ENCODE measurements around the gene TMC6. TPM values are rescaled to one million over a fixed set of nuclear protein-coding genes. Genes with fewer than 3 reads are reported as not detected.

The TMC6 gene
- total and polyA plus RNA-seq, 4 experiments from 2014 or later = 258 to 702 (median 498) TPM

DNA sequence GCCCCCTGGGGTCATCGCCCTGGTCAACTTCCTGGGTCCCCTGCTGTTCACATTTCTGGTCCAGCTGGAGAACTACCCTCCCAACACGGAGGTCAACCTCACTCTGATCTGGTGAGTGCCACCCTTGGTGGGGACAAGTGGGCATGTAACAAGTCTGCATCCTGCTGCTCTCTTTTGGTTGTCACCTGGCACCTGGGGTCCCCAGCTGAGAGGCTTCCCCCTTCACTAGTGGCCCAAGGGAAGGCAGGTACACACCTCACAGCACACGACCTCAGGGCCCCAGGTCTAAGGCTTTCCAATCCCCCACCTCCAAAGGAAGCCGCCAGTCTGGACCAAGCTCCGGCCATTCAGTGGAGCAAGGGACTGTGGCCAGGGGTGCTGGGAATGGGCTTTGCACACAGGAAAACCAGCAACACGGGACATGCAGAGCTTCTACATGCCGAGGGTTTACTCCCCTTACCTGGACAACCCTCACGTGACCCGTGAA is 6.4 kb upstream of the TMC6 start:
- peaks cover 40% of the 10 kb centered on the region for H3K36me3 ChIP-seq (ENCODE audit: insufficient read depth, low read length)
- DNase-seq = no peak
- ChIA-PET POLR2A (ENCODE audit: partially characterized antibody) (interaction anchor here (1.0 to 26.7 kb wide), 11 partner anchors 7 to 117 kb away, joined by 3 to 1172 read pairs (median 6); partner anchors contain the start of genes SYNGR2, TMC6 and TMC8), CTCF (ENCODE audit: partially characterized antibody) (interaction anchor here (0.7 to 8.0 kb wide), 11 partner anchors 9 to 282 kb away, joined by 3 to 121 read pairs (median 6); no protein-coding TSS in a partner anchor)
- intact Hi-C loops (cut with micrococcal nuclease) = loop anchor here (1.0 to 5.0 kb wide), 4 partner anchors 14 to 117 kb away; no protein-coding TSS in a partner anchor
- peaks cover 0 to 12% (median 0%) of the 10 kb centered on the region in 8 donors for H3K9me3 Mint-ChIP-seq
- no peaks in the 10 kb centered on the region for H3K27me3 ChIP-seq (ENCODE audit: insufficient read depth, low read length)
- H3K4me3 ChIP-seq (ENCODE audit: low read length in 2 of 2) = no peak overlapping the region
- H3K4me1 ChIP-seq (ENCODE audit: insufficient read depth, low read length) = peaks cover 80% of the 10 kb centered on the region
- peak overlapping the region in 5 of 7 donors; percentile 29 to 83 (median 76) for H3K27ac Mint-ChIP-seq
- H3K27me3 Mint-ChIP-seq = no peaks in the 10 kb centered on the region
- peak overlapping the region in 2 of 8 donors; percentile 58 to 62 for H3K4me3 Mint-ChIP-seq
- peaks cover 32 to 84% (median 57%) of the 10 kb centered on the region in 4 donors for H3K4me1 Mint-ChIP-seq
- H3K9me3 ChIP-seq (ENCODE audit: control insufficient read depth in 1 of 2, low read length in 2 of 2) = no peaks in the 10 kb centered on the region
- H3K36me3 Mint-ChIP-seq = peaks cover 43 to 62% of the 10 kb centered on the region in 2 donors
- no peak overlapping the region for H3K27ac ChIP-seq (ENCODE audit: low read depth, low read length)

DNA sequence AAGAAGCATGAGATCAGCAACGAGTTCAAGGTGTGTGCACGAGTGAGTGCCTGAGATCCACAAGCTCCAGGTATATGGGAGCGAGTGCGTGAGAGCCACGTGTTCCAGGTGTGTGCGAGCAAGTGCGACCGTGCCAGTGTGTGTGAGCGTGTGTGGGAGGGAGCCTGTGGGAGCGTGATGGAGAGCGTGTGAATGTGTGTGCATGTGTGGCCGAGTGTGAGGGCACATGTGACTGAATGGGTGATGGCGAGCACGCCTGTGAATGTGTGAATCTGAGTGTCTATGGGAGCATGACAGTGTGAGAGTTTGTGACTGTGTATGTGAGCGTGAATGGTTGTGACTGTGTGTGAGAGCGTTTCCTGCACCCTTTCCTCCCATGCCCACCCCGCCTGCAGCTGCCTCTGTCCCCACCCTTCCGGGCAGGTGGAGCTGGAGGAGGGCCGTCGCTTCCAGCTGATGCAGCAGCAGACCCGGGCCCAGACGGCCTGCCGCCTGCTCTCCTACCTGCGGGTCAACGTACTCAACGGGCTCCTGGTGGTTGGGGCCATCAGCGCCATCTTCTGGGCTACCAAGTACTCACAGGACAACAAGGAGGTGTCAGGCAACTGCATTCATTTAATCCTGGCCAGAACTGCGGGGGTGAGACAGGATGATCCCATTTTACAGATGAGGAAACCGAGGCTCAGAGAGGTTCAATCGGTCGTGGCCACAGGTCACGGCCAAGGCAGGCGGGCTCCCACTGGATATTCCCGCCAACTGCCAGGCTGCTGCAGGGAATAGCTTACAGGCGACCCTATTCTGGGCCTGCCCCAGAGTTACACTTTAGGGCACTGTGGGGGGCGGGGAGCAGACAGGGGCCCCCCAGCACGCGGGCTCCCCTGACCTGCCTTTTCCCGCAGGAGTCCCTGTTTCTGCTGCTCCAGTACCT is 5.7 kb upstream of the TMC6 start:
- DNase-seq = peak; percentile 87 to 90 (median 89)
- Histone ChIP-seq H3K27me3 (ENCODE audit: insufficient read depth, low read length) (no peaks in the 10 kb centered on the region), H3K36me3 (ENCODE audit: insufficient read depth, low read length) (peaks cover 40% of the 10 kb centered on the region), H3K27ac (ENCODE audit: low read depth, low read length) (peak overlapping the region; percentile 81), H3K9me3 (ENCODE audit: control insufficient read depth in 1 of 2, low read length in 2 of 2) (no peaks in the 10 kb centered on the region), H3K4me1 (ENCODE audit: insufficient read depth, low read length) (peaks cover 80% of the 10 kb centered on the region), H3K4me3 (ENCODE audit: low read length in 2 of 2) (peak overlapping the region; percentile 93 to 97)
- ChIA-PET POLR2A (ENCODE audit: partially characterized antibody) (interaction anchor here (1.0 to 26.7 kb wide), 13 partner anchors 8 to 729 kb away, joined by 3 to 1172 read pairs (median 5); partner anchors contain the start of genes SYNGR2, TMC6 and TMC8), CTCF (ENCODE audit: partially characterized antibody) (interaction anchor here (0.7 to 8.0 kb wide), 11 partner anchors 11 to 282 kb away, joined by 3 to 121 read pairs (median 6); no protein-coding TSS in a partner anchor)
- peak overlapping the region; percentile 87 to 99 (median 88) for H3K4me3 Mint-ChIP-seq
- no peaks in the 10 kb centered on the region for H3K27me3 Mint-ChIP-seq
- intact Hi-C loops (cut with micrococcal nuclease) = loop anchor here (1.0 to 5.0 kb wide), 4 partner anchors 13 to 118 kb away; no protein-coding TSS in a partner anchor
- H3K9me3 Mint-ChIP-seq = peaks cover 0 to 12% (median 0%) of the 10 kb centered on the region in 8 donors
- peak overlapping the region; percentile 83 to 98 (median 93) for H3K27ac Mint-ChIP-seq
- H3K4me1 Mint-ChIP-seq = peaks cover 34 to 87% (median 59%) of the 10 kb centered on the region in 4 donors
- H3K36me3 Mint-ChIP-seq = peaks cover 43 to 61% of the 10 kb centered on the region in 2 donors

DNA sequence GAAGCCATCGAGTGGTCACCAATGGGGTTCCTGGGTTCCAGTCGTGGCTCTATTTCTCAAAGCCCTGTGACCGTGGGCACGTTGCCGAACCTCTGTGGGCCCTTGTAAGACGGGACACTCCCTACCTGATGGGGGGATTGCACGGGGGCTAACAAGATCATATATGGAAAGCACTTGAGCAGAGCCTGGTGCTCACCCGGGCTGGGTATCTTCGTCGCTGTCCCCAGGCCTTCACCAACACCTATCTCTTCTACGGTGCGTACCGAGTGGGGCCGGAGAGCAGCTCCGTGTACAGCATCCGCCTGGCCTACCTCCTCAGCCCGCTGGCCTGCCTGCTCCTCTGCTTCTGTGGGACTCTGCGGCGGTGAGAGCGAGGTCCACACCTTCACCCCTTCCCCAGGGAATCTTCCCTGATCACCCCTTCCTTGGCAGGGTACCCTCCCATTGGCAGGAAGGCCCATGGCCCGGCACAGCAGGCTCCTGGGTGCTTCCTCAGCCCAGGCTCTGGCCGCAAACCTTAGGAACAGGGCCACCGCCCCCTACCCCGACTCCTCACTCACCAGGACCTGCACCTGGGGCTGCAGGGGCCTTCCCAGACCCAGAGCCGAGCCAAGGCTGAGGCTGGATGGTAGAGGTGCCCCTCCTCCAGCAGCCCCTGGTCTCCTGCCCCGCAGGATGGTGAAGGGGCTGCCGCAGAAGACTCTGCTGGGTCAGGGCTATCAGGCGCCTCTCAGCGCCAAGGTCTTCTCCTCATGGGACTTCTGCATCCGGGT is 4.8 kb upstream of the TMC6 start:
- Histone ChIP-seq H3K9me3 (ENCODE audit: control insufficient read depth in 1 of 2, low read length in 2 of 2) (no peaks in the 10 kb centered on the region), H3K4me3 (ENCODE audit: low read length in 2 of 2) (peak overlapping the region; percentile 93 to 97), H3K36me3 (ENCODE audit: insufficient read depth, low read length) (peaks cover 40% of the 10 kb centered on the region), H3K27me3 (ENCODE audit: insufficient read depth, low read length) (no peaks in the 10 kb centered on the region), H3K4me1 (ENCODE audit: insufficient read depth, low read length) (peaks cover 75% of the 10 kb centered on the region), H3K27ac (ENCODE audit: low read depth, low read length) (peak overlapping the region; percentile 81)
- peaks cover 35 to 84% (median 55%) of the 10 kb centered on the region in 4 donors for H3K4me1 Mint-ChIP-seq
- intact Hi-C loops (cut with micrococcal nuclease) = loop anchor here (5.0 kb wide), 1 partner anchor 119 kb away; no protein-coding TSS in a partner anchor
- ChIA-PET CTCF (ENCODE audit: partially characterized antibody) (interaction anchor here (4.3 to 8.0 kb wide), 5 partner anchors 11 to 49 kb away, joined by 23 to 121 read pairs (median 57); no protein-coding TSS in a partner anchor), POLR2A (ENCODE audit: partially characterized antibody) (interaction anchor here (0.5 to 26.7 kb wide), 13 partner anchors 9 to 728 kb away, joined by 3 to 1172 read pairs (median 5); partner anchors contain the start of genes SYNGR2, TMC6 and TMC8)
- peak in 1 of 5 donors; percentile 45 for DNase-seq
- no peaks in the 10 kb centered on the region for H3K27me3 Mint-ChIP-seq
- peaks cover 0 to 14% (median 0%) of the 10 kb centered on the region in 8 donors for H3K9me3 Mint-ChIP-seq
- peak overlapping the region; percentile 83 to 98 (median 93) for H3K27ac Mint-ChIP-seq
- peaks cover 43 to 66% of the 10 kb centered on the region in 2 donors for H3K36me3 Mint-ChIP-seq
- peak overlapping the region; percentile 87 to 99 (median 88) for H3K4me3 Mint-ChIP-seq

DNA sequence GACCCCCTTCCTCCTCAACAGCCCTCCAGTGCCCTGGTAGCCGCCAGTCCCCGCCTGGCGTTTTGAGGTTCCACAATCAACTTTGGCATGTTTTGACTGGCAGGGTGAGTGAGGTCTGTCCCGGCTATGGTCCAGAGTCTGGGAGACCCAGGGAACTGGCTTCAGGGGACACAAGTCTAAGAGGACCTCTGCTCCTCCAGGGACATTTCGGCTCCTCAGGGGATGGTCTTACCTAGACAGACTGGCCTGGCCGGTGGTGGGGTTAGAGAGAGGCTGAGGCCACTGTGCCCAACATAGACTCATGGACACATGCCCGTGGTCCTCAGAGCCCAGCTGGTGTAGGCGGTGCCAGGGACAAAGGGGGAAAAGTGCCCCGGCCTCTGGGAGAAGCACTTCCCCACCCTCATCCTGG is 4.2 kb upstream of the TMC6 start:
- peak overlapping the region; percentile 78 to 98 (median 91) for H3K27ac Mint-ChIP-seq
- Histone ChIP-seq H3K4me3 (ENCODE audit: low read length in 2 of 2) (peak overlapping the region; percentile 93 to 97), H3K27me3 (ENCODE audit: insufficient read depth, low read length) (no peaks in the 10 kb centered on the region), H3K27ac (ENCODE audit: low read depth, low read length) (peak overlapping the region; percentile 81), H3K36me3 (ENCODE audit: insufficient read depth, low read length) (peaks cover 40% of the 10 kb centered on the region), H3K4me1 (ENCODE audit: insufficient read depth, low read length) (peaks cover 69% of the 10 kb centered on the region), H3K9me3 (ENCODE audit: control insufficient read depth in 1 of 2, low read length in 2 of 2) (no peaks in the 10 kb centered on the region)
- peaks cover 0 to 14% (median 0%) of the 10 kb centered on the region in 8 donors for H3K9me3 Mint-ChIP-seq
- peak overlapping the region; percentile 87 to 99 (median 88) for H3K4me3 Mint-ChIP-seq
- ChIA-PET CTCF (ENCODE audit: partially characterized antibody) (interaction anchor here (6.5 to 8.0 kb wide), 3 partner anchors 10 to 44 kb away, joined by 57 to 121 read pairs (median 107); no protein-coding TSS in a partner anchor), POLR2A (ENCODE audit: partially characterized antibody) (interaction anchor here (0.5 to 26.7 kb wide), 12 partner anchors 8 to 471 kb away, joined by 3 to 1172 read pairs (median 4); partner anchors contain the start of genes SYNGR2, TMC6, TMC8 and TNRC6C)
- H3K4me1 Mint-ChIP-seq = peaks cover 35 to 81% (median 51%) of the 10 kb centered on the region in 4 donors
- intact Hi-C loops (cut with micrococcal nuclease) = loop anchor here (5.0 kb wide), 1 partner anchor 120 kb away; no protein-coding TSS in a partner anchor
- H3K27me3 Mint-ChIP-seq = no peaks in the 10 kb centered on the region
- peaks cover 43 to 65% of the 10 kb centered on the region in 2 donors for H3K36me3 Mint-ChIP-seq
- DNase-seq = no peak

DNA sequence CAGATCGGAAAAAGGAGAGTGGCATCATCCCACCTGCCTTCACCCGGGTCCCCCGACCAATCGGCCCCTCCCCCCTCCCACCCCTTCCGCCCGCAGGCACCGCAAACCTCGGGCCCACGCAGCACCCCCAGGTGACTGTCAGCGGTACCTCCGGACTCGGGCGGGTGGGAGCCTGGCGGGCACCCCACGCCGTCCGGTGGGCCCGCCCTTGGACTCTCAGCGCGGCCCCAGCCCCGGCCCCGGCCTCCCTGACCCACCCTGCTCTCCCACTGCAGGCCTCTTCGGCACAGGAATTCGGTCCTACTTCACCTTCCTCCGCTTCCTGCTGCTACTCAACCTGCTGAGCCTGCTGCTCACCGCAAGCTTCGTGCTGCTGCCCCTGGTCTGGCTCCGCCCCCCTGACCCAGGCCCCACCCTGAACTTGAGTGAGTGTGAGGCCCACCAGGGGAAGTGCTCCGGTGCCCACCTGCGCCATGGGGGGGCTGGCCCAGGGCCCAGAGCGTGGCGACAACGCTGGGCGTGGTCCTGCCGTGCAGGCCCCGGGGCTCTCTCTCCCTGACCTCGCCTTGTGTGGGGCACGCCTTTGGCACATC is 3.6 kb upstream of the TMC6 start:
- Mint-ChIP-seq H3K27me3 (no peaks in the 10 kb centered on the region), H3K27ac (peak overlapping the region; percentile 81 to 98 (median 91)), H3K9me3 (peaks cover 0 to 14% (median 0%) of the 10 kb centered on the region in 8 donors), H3K36me3 (peaks cover 42 to 65% of the 10 kb centered on the region in 2 donors), H3K4me3 (peak overlapping the region; percentile 87 to 99 (median 88)), H3K4me1 (peaks cover 30 to 80% (median 46%) of the 10 kb centered on the region in 4 donors)
- peak; percentile 67 to 79 (median 73) for DNase-seq
- no peaks in the 10 kb centered on the region for H3K27me3 ChIP-seq (ENCODE audit: insufficient read depth, low read length)
- peaks cover 40% of the 10 kb centered on the region for H3K36me3 ChIP-seq (ENCODE audit: insufficient read depth, low read length)
- ChIA-PET CTCF (ENCODE audit: partially characterized antibody) (no interaction called here), POLR2A (ENCODE audit: partially characterized antibody) (interaction anchor here (1.0 to 26.7 kb wide), 8 partner anchors 8 to 678 kb away, joined by 3 to 1172 read pairs (median 4); partner anchors contain the start of genes TMC6, TMC8 and TNRC6C)
- H3K4me1 ChIP-seq (ENCODE audit: insufficient read depth, low read length) = peaks cover 63% of the 10 kb centered on the region
- H3K9me3 ChIP-seq (ENCODE audit: control insufficient read depth in 1 of 2, low read length in 2 of 2) = no peaks in the 10 kb centered on the region
- peak overlapping the region; percentile 81 for H3K27ac ChIP-seq (ENCODE audit: low read depth, low read length)
- H3K4me3 ChIP-seq (ENCODE audit: low read length in 2 of 2) = peak overlapping the region; percentile 93 to 97
- intact Hi-C loops (cut with micrococcal nuclease) = loop anchor here (5.0 kb wide), 1 partner anchor 120 kb away; no protein-coding TSS in a partner anchor
